Left ventricle myocardium inferior (tissue), 1 donor: ENCODE results near the gene STX16. TPM values are rescaled to one million over a fixed set of nuclear protein-coding genes. Genes with fewer than 3 reads are reported as not detected.

Source experiments
- DNase-seq: peaks from one replicate; pipeline ENCODE4 v3.0.0-alpha.2; 2020
- H3K27ac ChIP-seq: fragments of 200-600 bp; replicated peaks from 2 replicates; pipeline ENCODE4 v1.8.0; 2021
- H3K27me3 ChIP-seq: fragments of 200-600 bp; 2 replicates; pipeline ENCODE4 v1.8.0; 2021; ENCODE audit warnings: low read depth
- H3K36me3 ChIP-seq: fragments of 200-600 bp; 2 replicates; pipeline ENCODE4 v1.8.0; 2021
- H3K4me1 ChIP-seq: fragments of 200-600 bp; 2 replicates; pipeline ENCODE4 v1.8.0; 2021
- H3K4me3 ChIP-seq: fragments of 200-600 bp; 2 replicates; pipeline ENCODE4 v1.8.0; 2021; ENCODE audit warnings: mild to moderate bottlenecking, moderate library complexity
- H3K9me3 ChIP-seq: fragments of 200-600 bp; replicated peaks from 2 replicates; pipeline ENCODE4 v1.8.0; 2021
- intact Hi-C: fragments of 100-400 bp; cut with micrococcal nuclease; formaldehyde crosslinking; loops from one replicate; pipeline ENCODE4 v1.11.0; 2022
- long read RNA-seq: library from polyadenylated mRNA; unstranded; transcript quantifications from one replicate; pipeline ENCODE4 v2.0.0, GENCODE V29; 2021
- total RNA-seq: library from RNA; stranded (reverse); fragmentation: NEBNext Ultra II Directional; extraction: Animal tissue kit (Norgen Biotek cat#: 25700); gene quantifications from one replicate; pipeline ENCODE4 v1.2.1, GENCODE V29; 2021
- TF ChIP-seq, protein P1 (sequence below): fragments of 200-600 bp; IDR thresholded peaks from 2 replicates; pipeline ENCODE4 v1.8.0; 2021; ENCODE audit warnings: antibody characterized with exemption, mild to moderate bottlenecking, borderline replicate concordance
- donor health status: DM: no; HTN: yes; CAD: no; lungs with severe emphysema.

STX16 gene, protein sequence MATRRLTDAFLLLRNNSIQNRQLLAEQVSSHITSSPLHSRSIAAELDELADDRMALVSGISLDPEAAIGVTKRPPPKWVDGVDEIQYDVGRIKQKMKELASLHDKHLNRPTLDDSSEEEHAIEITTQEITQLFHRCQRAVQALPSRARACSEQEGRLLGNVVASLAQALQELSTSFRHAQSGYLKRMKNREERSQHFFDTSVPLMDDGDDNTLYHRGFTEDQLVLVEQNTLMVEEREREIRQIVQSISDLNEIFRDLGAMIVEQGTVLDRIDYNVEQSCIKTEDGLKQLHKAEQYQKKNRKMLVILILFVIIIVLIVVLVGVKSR
- 28.0 TPM for total RNA-seq
- long read RNA-seq, full-length matches to known transcripts, result 9 of 11 reads
- long read RNA-seq, partial matches to known transcripts, result 2 of 11 reads
- long read RNA-seq, other reads (novel, unspliced or antisense), result 0 of 11 reads

DNA sequence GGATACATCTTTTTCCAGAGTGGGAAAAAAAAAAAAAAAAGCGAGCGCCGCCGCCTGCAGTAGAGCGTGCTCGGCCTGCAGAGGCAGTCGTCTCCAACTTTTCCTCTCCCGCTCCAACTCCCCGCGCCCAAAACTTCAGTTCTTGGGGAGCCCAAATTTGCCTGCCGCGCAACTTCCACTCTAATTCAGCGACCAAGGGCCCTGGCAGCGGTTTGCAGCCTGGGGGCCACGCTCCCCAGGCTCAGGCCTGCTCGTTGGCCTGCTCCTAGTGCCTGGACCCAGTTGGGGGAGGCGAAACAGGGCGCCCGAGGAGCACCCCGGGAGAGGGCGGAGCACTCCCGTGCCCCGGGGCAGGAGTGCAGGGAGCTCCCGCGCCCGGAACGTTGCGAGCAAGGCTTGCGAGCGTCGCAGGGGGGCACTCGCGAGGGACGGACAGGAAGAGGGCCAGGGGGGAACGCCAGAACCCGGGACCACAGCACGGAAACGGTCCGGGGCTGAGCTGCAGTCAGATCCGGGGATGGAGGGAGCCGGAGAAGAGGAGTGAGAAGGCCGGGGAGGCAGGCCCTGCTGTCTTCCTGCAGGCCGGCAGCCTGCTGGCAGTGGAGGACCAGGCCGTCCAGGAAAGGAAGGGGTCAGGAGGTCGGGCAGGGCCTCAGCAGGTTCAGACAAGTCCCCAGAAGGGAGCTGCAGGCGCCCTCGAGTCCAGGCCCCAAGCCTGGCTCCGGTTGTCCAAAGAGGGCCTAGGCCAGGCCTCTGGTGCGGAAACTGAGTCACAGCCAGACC lies at the start of gene STX16:
TSS of gene STX16 (plus strand) at position 508 of the 783 bp plus-strand sequence. CDS start 724 bp downstream, outside the sequence.
- peak within 1 kb of the TSS; percentile 97 for H3K27ac ChIP-seq
- no peaks in the 10 kb centered on the region for H3K27me3 ChIP-seq
- peak; percentile 90 for DNase-seq
- TF ChIP-seq, protein P1, sequence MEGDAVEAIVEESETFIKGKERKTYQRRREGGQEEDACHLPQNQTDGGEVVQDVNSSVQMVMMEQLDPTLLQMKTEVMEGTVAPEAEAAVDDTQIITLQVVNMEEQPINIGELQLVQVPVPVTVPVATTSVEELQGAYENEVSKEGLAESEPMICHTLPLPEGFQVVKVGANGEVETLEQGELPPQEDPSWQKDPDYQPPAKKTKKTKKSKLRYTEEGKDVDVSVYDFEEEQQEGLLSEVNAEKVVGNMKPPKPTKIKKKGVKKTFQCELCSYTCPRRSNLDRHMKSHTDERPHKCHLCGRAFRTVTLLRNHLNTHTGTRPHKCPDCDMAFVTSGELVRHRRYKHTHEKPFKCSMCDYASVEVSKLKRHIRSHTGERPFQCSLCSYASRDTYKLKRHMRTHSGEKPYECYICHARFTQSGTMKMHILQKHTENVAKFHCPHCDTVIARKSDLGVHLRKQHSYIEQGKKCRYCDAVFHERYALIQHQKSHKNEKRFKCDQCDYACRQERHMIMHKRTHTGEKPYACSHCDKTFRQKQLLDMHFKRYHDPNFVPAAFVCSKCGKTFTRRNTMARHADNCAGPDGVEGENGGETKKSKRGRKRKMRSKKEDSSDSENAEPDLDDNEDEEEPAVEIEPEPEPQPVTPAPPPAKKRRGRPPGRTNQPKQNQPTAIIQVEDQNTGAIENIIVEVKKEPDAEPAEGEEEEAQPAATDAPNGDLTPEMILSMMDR, result peak; percentile 70
- H3K4me1 ChIP-seq, result peaks cover 60% of the 10 kb centered on the region
- no peaks in the 10 kb centered on the region for H3K9me3 ChIP-seq
- intact Hi-C loops, result loop anchor here (5.0 kb wide), 1 partner anchor 419 kb away; no protein-coding TSS in a partner anchor
- peak within 1 kb of the TSS; percentile 85 for H3K4me3 ChIP-seq
- no peaks in the 10 kb centered on the region for H3K36me3 ChIP-seq

DNA sequence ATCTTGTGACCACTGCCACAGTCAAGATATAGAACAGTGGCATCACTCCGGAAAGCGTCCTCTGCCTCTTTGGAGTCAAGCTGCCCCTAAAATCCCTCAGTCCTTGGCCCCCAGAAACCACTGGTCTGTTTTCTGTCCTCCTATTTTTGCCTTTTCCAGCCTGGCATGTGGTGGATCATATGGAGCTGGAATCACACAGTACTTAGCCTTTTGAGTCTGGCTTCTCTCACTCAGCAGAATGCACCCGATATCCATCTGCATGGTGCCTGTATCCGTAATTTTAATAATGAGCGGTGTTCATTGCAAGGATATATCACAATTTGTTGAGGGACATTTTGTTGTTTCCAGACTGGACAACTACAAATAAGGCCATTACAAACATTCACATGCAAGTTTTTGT lies 49.0 kb upstream of the STX16 start:
- Histone ChIP-seq H3K36me3 (no peaks in the 10 kb centered on the region), H3K27me3 (peaks cover 33% of the 10 kb centered on the region), H3K9me3 (peaks cover 6% of the 10 kb centered on the region), H3K4me3 (no peak overlapping the region), H3K27ac (no peak overlapping the region), H3K4me1 (no peaks in the 10 kb centered on the region)
- TF ChIP-seq, protein P1, result no peak
- intact Hi-C loops, result no loop called here
- no peak for DNase-seq

DNA sequence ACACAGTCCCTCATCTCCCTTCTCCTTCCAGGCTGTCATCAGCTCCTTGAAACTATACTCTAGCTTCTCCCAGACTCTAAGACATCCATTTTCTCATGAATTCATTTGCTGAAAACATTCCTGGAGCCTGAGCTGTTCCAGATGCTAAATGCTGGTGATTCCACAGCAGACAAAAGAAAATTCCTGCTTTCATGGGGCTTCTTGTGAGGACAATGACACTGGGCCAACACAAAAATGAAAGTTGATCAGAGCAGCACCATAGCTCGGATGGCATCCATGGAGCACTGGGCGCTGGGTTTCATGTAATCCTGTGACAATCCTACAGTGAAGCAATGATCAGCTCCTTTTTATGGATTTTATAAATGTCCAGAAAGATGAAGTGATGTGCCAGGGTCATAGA lies 47.4 kb upstream of the STX16 start:
- no peak for DNase-seq
- H3K9me3 ChIP-seq, result peaks cover 6% of the 10 kb centered on the region
- H3K4me1 ChIP-seq, result no peaks in the 10 kb centered on the region

DNA sequence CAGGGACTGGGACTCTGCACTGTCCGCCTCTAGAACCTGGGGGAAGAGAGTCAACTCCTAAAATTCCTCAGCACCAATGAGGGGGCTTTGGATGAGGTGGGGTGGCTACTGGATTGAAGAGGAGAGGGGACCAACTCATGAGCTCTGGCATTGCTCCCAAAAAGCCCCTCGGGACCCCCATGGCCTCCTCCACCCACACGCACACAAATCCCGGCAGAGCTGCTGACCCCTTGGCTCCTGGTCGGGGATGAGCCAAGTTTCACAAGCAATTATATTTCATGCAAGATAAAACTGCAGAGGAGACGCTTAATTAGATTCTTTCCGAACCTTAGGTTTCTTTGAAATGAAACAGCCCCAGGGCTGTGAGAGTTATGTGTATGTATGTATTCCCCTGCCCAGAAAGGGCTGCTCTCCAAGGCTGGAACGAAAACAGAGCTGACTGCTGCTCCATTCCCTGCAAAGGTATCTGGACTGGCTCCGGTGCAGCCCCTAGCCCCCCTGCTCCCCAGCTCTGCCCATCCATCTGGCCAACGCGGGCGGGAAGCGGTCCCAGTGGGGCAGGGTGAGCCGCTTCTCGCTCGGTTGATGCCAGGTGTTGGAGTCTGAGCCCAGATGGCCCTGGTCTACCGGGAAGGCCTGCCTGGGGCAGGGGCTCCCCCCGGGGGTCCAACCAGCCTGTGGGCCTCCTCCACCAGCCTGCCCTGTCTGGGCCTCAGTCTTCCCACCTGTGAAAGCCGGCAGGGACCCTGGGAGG lies 46.8 kb upstream of the STX16 start:
- H3K9me3 ChIP-seq, result peaks cover 6% of the 10 kb centered on the region
- H3K4me1 ChIP-seq, result no peaks in the 10 kb centered on the region
- intact Hi-C loops, result no loop called here
- no peak overlapping the region for H3K4me3 ChIP-seq
- H3K27ac ChIP-seq, result no peak overlapping the region
- no peaks in the 10 kb centered on the region for H3K36me3 ChIP-seq
- no peak for DNase-seq
- TF ChIP-seq, protein P1, result no peak
- H3K27me3 ChIP-seq, result peaks cover 37% of the 10 kb centered on the region

More for the DNA sequence above, 47.4 kb upstream of the STX16 start:
- Histone ChIP-seq H3K36me3 (no peaks in the 10 kb centered on the region), H3K27me3 (peaks cover 37% of the 10 kb centered on the region), H3K27ac (no peak overlapping the region), H3K4me3 (no peak overlapping the region)
- intact Hi-C loops, result no loop called here
- TF ChIP-seq, protein P1, result no peak
